GM12878 (cell line): ENCODE data around the gene EDEM3.
"Not testable (repeated sequence)": the region's sequence is repeated elsewhere in the genome, so short reads cannot be mapped to it uniquely, and the experiment has no call there.

Experiments
- CTCF ChIP-seq, 3 experiments: IDR thresholded peaks in 2 of 3; conservative IDR thresholded peaks in 1 of 3; 2 replicates each; pipeline ENCODE4 v1.5.1; 2011; ENCODE audit warnings: low read depth in 3 of 3, low read length in 3 of 3, mild to moderate bottlenecking in 3 of 3, control low read depth in 2 of 3, moderate library complexity in 2 of 3, inconsistent platforms in 1 of 3, mixed read lengths in 1 of 3; ENCODE audit not compliant: control insufficient read depth in 2 of 3, insufficient read depth in 1 of 3; ENCODE audit errors: extremely low read depth in 1 of 3
- ELK1 ChIP-seq: IDR thresholded peaks from 2 replicates; pipeline ENCODE4 v1.6.1; 2012; ENCODE audit warnings: low read depth, low read length, improper control_type of control experiment
- EP300 ChIP-seq, 2 experiments: fragments of 150-350 bp in 1 of 2; IDR thresholded peaks; 2 replicates each; pipeline ENCODE4 v1.6.1; 2011 to 2012; ENCODE audit warnings: low read depth in 2 of 2, low read length in 2 of 2, borderline replicate concordance in 1 of 2, improper control_type of control experiment in 1 of 2, inconsistent platforms in 1 of 2; ENCODE audit not compliant: control insufficient read depth in 1 of 2
- GABPA ChIP-seq: IDR thresholded peaks from 2 replicates; pipeline ENCODE4 v1.6.1; 2014; ENCODE audit warnings: antibody characterized with exemption, low read depth, mild to moderate bottlenecking, inconsistent platforms
- HCFC1 ChIP-seq: fragments of 150-350 bp; IDR thresholded peaks from 2 replicates; pipeline ENCODE4 v1.6.1; 2014; ENCODE audit warnings: low read length
- NKRF ChIP-seq: fragments of 450-650 bp; conservative IDR thresholded peaks from 2 replicates; pipeline ENCODE4 v1.6.1; 2017; ENCODE audit warnings: mild to moderate bottlenecking, moderate library complexity
- POLR2A ChIP-seq: IDR thresholded peaks from 2 replicates; pipeline ENCODE4 v1.6.1; 2011; ENCODE audit warnings: low read depth, mild to moderate bottlenecking, low read length
- RAD21 ChIP-seq: IDR thresholded peaks from 2 replicates; pipeline ENCODE4 v1.6.1; 2011; ENCODE audit warnings: mild to moderate bottlenecking, low read depth, low read length, moderate library complexity; ENCODE audit not compliant: insufficient read depth
- RBBP5 ChIP-seq: fragments of 200-600 bp; sonication (generic); conservative IDR thresholded peaks from 2 replicates; pipeline ENCODE4 v1.6.1; 2016
- SIX5 ChIP-seq: IDR thresholded peaks from 2 replicates; pipeline ENCODE4 v1.6.1; 2011; ENCODE audit warnings: mild to moderate bottlenecking, low read depth, low read length, moderate library complexity; ENCODE audit not compliant: severe bottlenecking
- SP1 ChIP-seq: IDR thresholded peaks from one replicate; pipeline ENCODE4 v1.6.1; 2011; ENCODE audit warnings: low read depth, low read length
- SUZ12 ChIP-seq: fragments of 200-600 bp; sonication (generic); IDR thresholded peaks from one replicate; pipeline ENCODE4 v1.6.1; 2018; ENCODE audit warnings: antibody characterized with exemption, mild to moderate bottlenecking; ENCODE audit not compliant: unreplicated experiment

- not testable (repeated sequence) for TF ChIP-seq GABPA; POLR2A; CTCF (IDR thresholded peaks at IDR 0.05 in 2 of 3, conservative IDR thresholded peaks at IDR 0.05 in 1 of 3; ENCODE audit: control insufficient read depth in 2 of 3, extremely low read depth in 1 of 3, insufficient read depth in 1 of 3, low read depth in 3 of 3, low read length in 3 of 3); HCFC1; ELK1; SIX5; SP1; SUZ12; RAD21; RBBP5; NKRF; EP300 (IDR thresholded peaks at IDR 0.05; ENCODE audit: borderline replicate concordance in 1 of 2, control insufficient read depth in 1 of 2, low read depth in 2 of 2, low read length in 2 of 2)
Observed at GRCh38 chr1:184680611-184681225, 73.9 kb downstream of the EDEM3 start.
